HG02840 (cell line): ENCODE measurements around the gene EN1.

Source experiments
- ATAC-seq: cut with Tn5 transposase; IDR thresholded peaks from one replicate; pipeline ENCODE4 v1.9.1; 2021; ENCODE audit warnings: mild to moderate bottlenecking, moderate library complexity, moderate number of reproducible peaks; ENCODE audit not compliant: unreplicated experiment, low FRiP score

Gene EN1

GRCh38 chr2:118844261-118845004 is 3.0 kb downstream of the EN1 start:
- no peak for ATAC-seq

- ATAC-seq: no peak
Measured at GRCh38 chr2:118843483-118844132, 3.8 kb downstream of the EN1 start.

- no peak for ATAC-seq
Measured at GRCh38 chr2:118842661-118843482, 4.6 kb downstream of the EN1 start.

GRCh38 chr2:118841828-118842461 is 5.5 kb downstream of the EN1 start:
- ATAC-seq: no peak

GRCh38 chr2:118841450-118841827 is 6.0 kb downstream of the EN1 start:
- ATAC-seq: no peak

GRCh38 chr2:118838741-118839455 is 8.6 kb downstream of the EN1 start:
- ATAC-seq: no peak

- ATAC-seq: no peak
Measured at GRCh38 chr2:118837621-118838020, 9.8 kb downstream of the EN1 start.

GRCh38 chr2:118837067-118837466 is 10.4 kb downstream of the EN1 start:
- no peak for ATAC-seq

GRCh38 chr2:118836411-118836930 is 11.0 kb downstream of the EN1 start:
- no peak for ATAC-seq

GRCh38 chr2:118835746-118836410 is 11.6 kb downstream of the EN1 start:
- ATAC-seq: no peak

- ATAC-seq: no peak
Measured at GRCh38 chr2:118834901-118835745, 12.3 kb downstream of the EN1 start.

- no peak for ATAC-seq
Measured at GRCh38 chr2:118834440-118834810, 13.0 kb downstream of the EN1 start.

- no peak for ATAC-seq
Measured at GRCh38 chr2:118833716-118834439, 13.6 kb downstream of the EN1 start.

GRCh38 chr2:118832791-118833715 is 14.4 kb downstream of the EN1 start:
- no peak for ATAC-seq

- ATAC-seq: no peak
Measured at GRCh38 chr2:118832071-118832790, 15.2 kb downstream of the EN1 start.

- no peak for ATAC-seq
Measured at GRCh38 chr2:118830881-118831280, 16.6 kb downstream of the EN1 start.
